GM19397 (cell line): Measurements from ENCODE around the gene TMEM220.
"Not testable (repeated sequence)": the region's sequence is repeated elsewhere in the genome, so short reads cannot be mapped to it uniquely, and the experiment has no call there.

Experiments used
- ATAC-seq: cut with Tn5 transposase; IDR thresholded peaks from one replicate; pipeline ENCODE4 v1.9.1; 2021; ENCODE audit warnings: mild to moderate bottlenecking, moderate library complexity; ENCODE audit not compliant: unreplicated experiment

Gene TMEM220

DNA sequence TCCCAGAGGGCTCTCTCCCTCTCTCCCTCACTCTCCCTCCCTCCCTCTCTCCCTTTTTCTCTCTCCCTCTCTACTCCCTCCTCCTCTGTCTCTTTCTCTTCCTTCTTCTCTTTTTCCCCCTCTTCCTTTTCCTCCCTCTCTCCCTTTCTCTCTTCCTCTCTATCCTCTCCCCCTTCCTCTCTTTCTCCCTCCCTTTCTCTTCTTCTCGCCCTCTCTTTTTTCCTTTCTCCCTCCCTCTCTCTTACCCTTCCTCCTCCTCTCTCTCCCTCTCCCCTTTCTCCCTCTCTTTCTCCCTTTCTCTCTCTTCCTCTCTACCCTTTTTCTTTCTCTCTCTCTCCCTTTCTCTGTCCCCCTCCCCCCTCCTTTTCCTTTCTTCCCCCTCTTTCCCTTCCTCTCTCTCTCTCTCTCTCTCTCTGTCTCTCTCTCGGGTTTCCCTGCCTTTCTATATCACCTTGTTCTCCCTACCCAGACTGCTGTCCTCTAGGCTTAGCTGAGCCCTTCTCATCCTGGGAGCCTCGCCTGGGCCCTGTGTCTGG, 25.8 kb upstream of the TMEM220 start:
- no peak for ATAC-seq

- ATAC-seq, result no peak
These were observed 25.2 kb upstream of the TMEM220 start for GRCh38 chr17:10754861-10755591.

DNA sequence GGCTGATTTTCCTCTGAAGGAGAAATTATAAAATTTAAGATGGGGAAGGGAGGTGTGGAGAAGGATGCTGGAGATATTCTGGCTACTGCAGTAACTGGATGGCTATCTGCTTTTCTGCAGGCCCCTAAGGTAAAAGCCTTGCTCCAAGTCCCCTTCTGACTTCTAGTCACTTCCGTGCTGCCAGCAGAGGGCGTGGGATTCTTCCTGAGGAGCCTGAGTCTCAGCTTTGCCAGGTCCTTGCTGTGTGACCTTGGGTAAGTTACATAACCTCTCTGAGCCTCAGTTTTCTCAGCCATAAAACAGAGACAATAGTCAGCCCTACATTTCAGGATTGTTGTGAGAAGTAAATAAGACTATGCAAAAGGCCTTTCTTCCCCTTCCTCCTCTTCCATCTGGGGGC, 24.3 kb upstream of the TMEM220 start:
- no peak for ATAC-seq

GRCh38 chr17:10752696-10753095, 22.9 kb upstream of the TMEM220 start:
- ATAC-seq, result no peak

DNA sequence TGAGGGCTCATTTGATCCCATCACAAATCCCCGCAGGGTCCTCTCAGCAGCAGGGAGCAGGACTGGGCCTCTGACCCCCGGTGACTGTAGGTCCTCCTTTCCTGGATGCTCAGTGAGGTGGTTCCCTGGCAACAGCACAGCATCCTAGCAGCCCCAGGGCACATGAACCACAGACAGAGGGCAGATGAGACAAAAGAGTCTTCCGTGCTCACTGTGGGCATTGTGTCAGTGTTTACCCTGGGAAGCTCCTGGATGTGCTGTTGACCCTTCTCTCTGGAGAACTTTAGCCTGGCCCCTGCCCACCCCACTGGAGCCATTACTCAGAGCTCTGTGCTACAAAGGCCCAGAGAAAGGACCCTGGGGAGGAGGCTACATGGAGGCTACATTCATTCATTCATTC, 21.7 kb upstream of the TMEM220 start:
- no peak for ATAC-seq

DNA sequence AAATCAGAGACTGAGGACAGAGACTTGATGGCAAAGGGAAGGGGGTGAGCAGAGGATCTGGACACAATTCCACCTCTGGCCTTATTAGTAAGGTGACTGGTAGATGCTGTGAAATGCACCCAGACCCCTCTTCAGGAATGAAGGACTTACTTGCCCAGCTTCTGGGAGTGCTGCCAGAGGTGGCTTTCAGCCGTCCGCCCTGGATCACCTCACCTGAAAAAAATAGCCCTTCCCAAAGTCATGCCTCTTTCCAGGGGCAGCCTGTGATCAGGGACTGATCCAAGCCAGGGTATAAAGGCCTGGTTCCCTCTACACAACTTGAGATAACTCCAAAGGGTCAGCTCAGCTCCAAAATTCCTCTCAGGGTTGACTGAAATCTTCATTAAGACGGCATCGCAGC, 20.4 kb upstream of the TMEM220 start:
- no peak for ATAC-seq

DNA sequence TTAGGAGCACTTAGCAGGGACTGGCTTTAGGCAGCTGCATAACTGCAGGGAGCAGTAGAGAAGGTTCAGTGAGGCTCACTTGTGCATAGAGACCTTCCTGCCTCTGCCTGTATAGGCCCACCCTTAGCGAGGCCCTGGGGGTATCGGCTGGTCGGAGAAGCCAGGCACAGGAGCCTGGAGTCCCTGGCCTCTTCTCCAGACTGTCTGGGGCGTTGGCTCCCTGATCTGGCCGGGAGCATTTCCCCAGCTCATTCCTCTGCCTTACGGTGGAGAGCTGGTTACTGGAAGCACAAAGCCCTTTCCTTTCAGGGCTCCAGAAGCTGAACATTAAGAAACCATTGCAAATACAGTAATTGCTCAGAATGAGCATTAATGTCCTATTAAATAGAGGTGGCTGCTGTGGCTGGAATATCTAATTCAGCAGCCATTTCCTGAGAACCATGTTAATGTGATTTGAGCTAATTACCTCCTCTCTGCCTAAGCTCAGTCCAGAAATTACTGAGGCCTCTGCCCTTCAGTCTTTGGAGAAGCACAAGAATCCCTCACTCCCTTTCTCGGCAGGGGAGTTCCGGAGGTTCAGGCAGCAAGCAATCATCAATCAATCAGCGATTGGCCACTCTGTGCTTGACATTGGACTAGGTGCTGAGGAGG, 18.8 kb upstream of the TMEM220 start:
- ATAC-seq, result no peak

- no peak for ATAC-seq
These were observed 15.4 kb upstream of the TMEM220 start for GRCh38 chr17:10745231-10745630.

GRCh38 chr17:10744501-10745000, 14.7 kb upstream of the TMEM220 start:
- ATAC-seq, result no peak

GRCh38 chr17:10743316-10744009, 13.6 kb upstream of the TMEM220 start:
- no peak for ATAC-seq

DNA sequence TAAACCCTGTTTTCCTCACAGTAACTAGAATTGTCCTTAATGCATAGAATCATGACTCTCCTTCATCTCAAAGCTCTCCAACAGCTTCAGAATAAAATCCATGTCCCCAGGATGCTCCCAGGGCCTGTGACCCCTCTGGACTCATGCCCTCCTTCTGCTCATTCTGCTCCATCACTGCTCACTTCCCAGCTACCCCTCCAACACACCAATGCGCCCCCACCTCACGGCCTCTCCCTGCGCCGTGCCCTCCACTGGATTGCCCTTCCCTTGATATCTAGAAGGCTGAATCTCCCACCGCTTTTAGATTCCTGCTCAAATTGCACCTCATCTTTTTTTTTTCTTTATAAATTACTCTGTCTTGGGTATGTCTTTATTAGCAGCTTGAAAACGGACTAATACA, 12.6 kb upstream of the TMEM220 start:
- ATAC-seq, result no peak

- no peak for ATAC-seq
These were observed 11.8 kb upstream of the TMEM220 start for GRCh38 chr17:10741416-10742135.

DNA sequence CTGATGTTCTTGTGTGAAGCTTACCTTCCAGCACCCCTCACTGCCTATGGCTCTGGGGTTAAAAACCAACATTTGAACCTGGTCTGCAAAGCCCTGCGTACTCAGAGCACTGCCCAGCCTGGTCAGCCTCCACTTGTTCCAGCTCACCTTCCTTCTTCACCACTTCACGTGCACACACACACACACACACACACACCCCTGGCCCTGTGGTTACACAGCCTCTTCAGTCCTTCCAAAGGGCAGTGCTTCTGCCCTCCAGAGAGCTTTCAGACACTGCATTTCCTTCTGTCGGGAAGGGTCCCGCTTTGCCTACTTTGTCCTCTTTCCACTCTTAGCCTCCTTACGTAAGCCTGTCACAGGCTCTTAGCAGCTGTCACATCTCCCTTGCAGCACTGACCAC, 9.6 kb upstream of the TMEM220 start:
- ATAC-seq, result no peak

- no peak for ATAC-seq
These were observed 8.9 kb upstream of the TMEM220 start for GRCh38 chr17:10738521-10739258.

DNA sequence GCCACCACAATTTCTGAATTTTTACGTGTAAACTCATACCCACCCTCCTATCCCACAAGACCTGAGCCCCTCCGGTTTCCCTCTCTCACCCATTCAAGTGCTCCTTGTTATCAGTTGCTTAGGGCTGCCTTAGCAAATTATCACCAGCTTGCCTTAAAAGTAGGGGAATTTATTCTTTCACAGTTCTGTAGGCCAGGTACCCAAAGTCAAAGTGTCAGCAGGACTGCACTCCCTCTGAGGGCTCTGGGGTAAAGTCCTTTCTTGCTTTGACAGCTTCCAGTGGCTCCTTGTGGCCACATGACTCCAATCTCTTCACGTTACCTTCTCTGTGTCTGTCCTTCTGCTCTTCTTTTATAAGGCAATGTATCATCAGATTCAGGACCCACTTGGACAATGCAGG, 7.9 kb upstream of the TMEM220 start:
- no peak for ATAC-seq

GRCh38 chr17:10737168-10737622, 7.4 kb upstream of the TMEM220 start:
- no peak for ATAC-seq

DNA sequence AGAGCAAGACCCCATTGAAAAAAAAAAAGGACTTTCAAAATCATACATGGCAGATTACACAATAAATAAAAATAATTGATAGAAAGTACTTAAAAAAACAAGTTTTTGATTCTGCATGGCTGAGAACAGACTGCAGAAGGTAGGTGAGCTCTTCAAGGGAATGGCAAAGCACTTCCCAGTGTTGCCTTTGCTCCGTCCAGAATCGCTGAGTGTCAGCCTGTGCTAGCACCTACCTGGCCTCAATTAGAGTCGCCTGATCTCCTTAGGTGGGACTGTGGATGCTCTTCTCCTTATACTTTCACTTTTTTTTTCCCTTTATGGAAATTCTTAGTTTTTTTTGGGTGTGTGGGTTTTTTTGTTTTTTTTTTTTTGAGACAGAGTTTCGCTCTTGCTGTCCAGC, 6.0 kb upstream of the TMEM220 start:
- no peak for ATAC-seq

GRCh38 chr17:10735251-10735650, 5.4 kb upstream of the TMEM220 start:
- no peak for ATAC-seq

DNA sequence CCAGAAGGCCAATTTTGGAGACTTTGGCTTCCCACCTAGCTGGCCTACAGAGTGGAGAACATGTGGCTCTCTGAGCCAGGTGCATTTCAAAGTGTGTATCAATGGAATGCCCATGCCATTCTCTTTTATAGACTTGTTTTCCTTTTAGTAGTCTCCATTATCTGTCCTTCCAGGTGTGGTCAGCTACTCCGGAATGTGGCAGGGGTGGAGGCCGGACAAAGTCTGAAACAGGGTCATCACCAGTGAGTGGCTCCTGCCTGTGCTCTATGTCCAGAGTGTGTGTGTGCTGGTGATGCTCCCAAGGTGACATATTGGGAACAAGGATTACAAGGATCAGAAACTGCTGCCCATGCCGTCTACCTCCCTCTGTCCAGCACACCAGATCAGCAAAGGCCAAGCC, 3.8 kb upstream of the TMEM220 start:
- no peak for ATAC-seq

- not testable (repeated sequence) for ATAC-seq
These were observed 2.3 kb upstream of the TMEM220 start for GRCh38 chr17:10732121-10732520.
